Panc1 (cell line): ENCODE data around the gene AADACL3. TPM values are rescaled to one million over a fixed set of nuclear protein-coding genes. Genes with fewer than 3 reads are reported as not detected.

ENCODE experiments used
- ATAC-seq: fragments of 200-7000 bp; cut with Tn5 transposase; 2 replicates; pipeline ENCODE4 v1.9.1; 2020; ENCODE audit warnings: mild to moderate bottlenecking, moderate library complexity
- BruUV-seq: library from RNA; stranded (reverse); fragments of 400-500 nt; replicated peaks from 2 replicates; lab custom pipeline; 2021; lab: Mats Ljungman, UMichigan
- CTCF ChIA-PET: fragments of 300-600 bp; sonication (Branson Sonifier 250); formaldehyde crosslinking; loops from one replicate; lab custom pipeline; 2022; ENCODE audit warnings: antibody characterized with exemption; lab: Charles Lee
- POLR2A ChIA-PET: fragments of 300-600 bp; sonication (Branson Sonifier 250); formaldehyde crosslinking; loops from one replicate; lab custom pipeline; 2022; ENCODE audit warnings: antibody characterized with exemption; lab: Charles Lee
- DNase-seq: peaks from one replicate; pipeline ENCODE4 v3.0.0-alpha.2; 2010; ENCODE audit warnings: low read depth, low spot score
- H3K27ac ChIP-seq: 2 replicates; pipeline ENCODE4 v1.5.1; 2011; ENCODE audit warnings: mild to moderate bottlenecking, low read length, inconsistent platforms
- H3K27me3 ChIP-seq: fragments of 200-500 bp; sonication (Bioruptor generic); 2 replicates; pipeline ENCODE4 v1.6.0; 2014; ENCODE audit warnings: low read length, inconsistent platforms; ENCODE audit not compliant: control insufficient read depth, insufficient read depth
- H3K36me3 ChIP-seq: fragments of 200-500 bp; sonication (Bioruptor generic); 2 replicates; pipeline ENCODE4 v1.5.1; 2014; ENCODE audit warnings: inconsistent platforms, mild to moderate bottlenecking, low read length, moderate library complexity; ENCODE audit not compliant: control insufficient read depth, insufficient read depth
- H3K4me1 ChIP-seq: 2 replicates; pipeline ENCODE4 v1.5.1; 2011; ENCODE audit warnings: inconsistent platforms, mild to moderate bottlenecking, low read length, moderate library complexity; ENCODE audit not compliant: control insufficient read depth, insufficient read depth
- H3K4me3 ChIP-seq, 2 experiments: 2 replicates each; pipeline ENCODE4 v1.5.1; 2011 to 2012; ENCODE audit warnings: low read depth in 2 of 2, low read length in 2 of 2, mild to moderate bottlenecking in 2 of 2, inconsistent platforms in 1 of 2, moderate library complexity in 1 of 2
- H3K9me3 ChIP-seq: fragments of 200-500 bp; sonication (Bioruptor generic); 2 replicates; pipeline ENCODE4 v1.5.1; 2014; ENCODE audit warnings: low read depth, mild to moderate bottlenecking, inconsistent platforms, low read length, moderate library complexity; ENCODE audit not compliant: control insufficient read depth, insufficient read depth
- POLR2AphosphoS5 ChIP-seq: IDR thresholded peaks from 2 replicates; pipeline ENCODE4 v1.6.1; 2012; ENCODE audit warnings: mild to moderate bottlenecking, low read depth, low read length, moderate library complexity
- SIN3A ChIP-seq: IDR thresholded peaks from 2 replicates; pipeline ENCODE4 v1.6.1; 2012; ENCODE audit warnings: low read depth, mild to moderate bottlenecking, low read length, moderate library complexity, borderline replicate concordance; ENCODE audit not compliant: insufficient read depth
- TCF7L2 ChIP-seq: IDR thresholded peaks from 2 replicates; pipeline ENCODE4 v1.6.1; 2011; ENCODE audit warnings: mild to moderate bottlenecking, low read depth, low read length, inconsistent platforms
- in situ Hi-C: cut with HindIII; loops from 2 replicates; pipeline ENCODE4 v1.10.0; 2016; ENCODE audit warnings: low sequenced_read_pairs, low pct_unique_long_range_greater_than_20kb
- intact Hi-C: fragments of 100-400 bp; cut with micrococcal nuclease; formaldehyde crosslinking; loops from one replicate; pipeline ENCODE4 v1.10.0; 2022; ENCODE audit not compliant: unreplicated experiment
- total RNA-seq: library from RNA; stranded (reverse); gene quantifications from one replicate; pipeline ENCODE4 v1.2.1, GENCODE V29; 2021; ENCODE audit not compliant: unreplicated experiment
- TF ChIP-seq, protein P1 (sequence below): fragments of 450-650 bp; IDR thresholded peaks from 2 replicates; pipeline ENCODE4 v1.5.1; 2017; ENCODE audit warnings: mild to moderate bottlenecking

Gene AADACL3
- total RNA-seq, 1 experiment from 2014 or later = not detected

DNA sequence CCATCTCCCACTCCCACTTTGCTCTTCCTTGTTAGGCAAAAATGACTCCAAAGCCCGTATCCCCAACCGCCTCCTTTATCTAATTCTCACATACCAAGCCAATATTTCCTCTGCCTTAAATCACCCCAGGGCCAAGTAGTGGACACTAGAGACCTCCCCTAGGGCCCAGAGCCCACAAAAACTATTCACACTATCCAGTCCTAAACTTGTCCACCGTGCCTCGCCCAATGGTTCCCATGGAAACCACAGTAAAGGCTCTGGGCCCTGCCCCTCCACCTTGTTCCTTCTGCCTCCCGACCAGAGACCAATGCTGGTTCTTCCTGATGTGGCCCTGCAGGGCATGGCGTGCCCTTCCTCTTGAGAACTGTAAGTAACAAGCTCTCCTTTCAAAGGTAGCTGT, 41.9 kb downstream of the AADACL3 start:
- intact Hi-C loops (no loop called here), in situ Hi-C loops (no loop called here)
- CTCF ChIA-PET = no interaction called here
- Histone ChIP-seq H3K4me1 (no peaks in the 10 kb centered on the region), H3K4me3 (no peak overlapping the region), H3K9me3 (no peaks in the 10 kb centered on the region), H3K27me3 (peaks cover 24% of the 10 kb centered on the region), H3K36me3 (no peaks in the 10 kb centered on the region), H3K27ac (no peak overlapping the region)
- ATAC-seq (no peak), DNase-seq (no peak)
- TF ChIP-seq POLR2AphosphoS5 (no peak), TCF7L2 (no peak)
- TF ChIP-seq, protein P1, sequence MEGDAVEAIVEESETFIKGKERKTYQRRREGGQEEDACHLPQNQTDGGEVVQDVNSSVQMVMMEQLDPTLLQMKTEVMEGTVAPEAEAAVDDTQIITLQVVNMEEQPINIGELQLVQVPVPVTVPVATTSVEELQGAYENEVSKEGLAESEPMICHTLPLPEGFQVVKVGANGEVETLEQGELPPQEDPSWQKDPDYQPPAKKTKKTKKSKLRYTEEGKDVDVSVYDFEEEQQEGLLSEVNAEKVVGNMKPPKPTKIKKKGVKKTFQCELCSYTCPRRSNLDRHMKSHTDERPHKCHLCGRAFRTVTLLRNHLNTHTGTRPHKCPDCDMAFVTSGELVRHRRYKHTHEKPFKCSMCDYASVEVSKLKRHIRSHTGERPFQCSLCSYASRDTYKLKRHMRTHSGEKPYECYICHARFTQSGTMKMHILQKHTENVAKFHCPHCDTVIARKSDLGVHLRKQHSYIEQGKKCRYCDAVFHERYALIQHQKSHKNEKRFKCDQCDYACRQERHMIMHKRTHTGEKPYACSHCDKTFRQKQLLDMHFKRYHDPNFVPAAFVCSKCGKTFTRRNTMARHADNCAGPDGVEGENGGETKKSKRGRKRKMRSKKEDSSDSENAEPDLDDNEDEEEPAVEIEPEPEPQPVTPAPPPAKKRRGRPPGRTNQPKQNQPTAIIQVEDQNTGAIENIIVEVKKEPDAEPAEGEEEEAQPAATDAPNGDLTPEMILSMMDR = no peak
- POLR2A ChIA-PET = no interaction called here
- no TSS peak for BruUV-seq

DNA sequence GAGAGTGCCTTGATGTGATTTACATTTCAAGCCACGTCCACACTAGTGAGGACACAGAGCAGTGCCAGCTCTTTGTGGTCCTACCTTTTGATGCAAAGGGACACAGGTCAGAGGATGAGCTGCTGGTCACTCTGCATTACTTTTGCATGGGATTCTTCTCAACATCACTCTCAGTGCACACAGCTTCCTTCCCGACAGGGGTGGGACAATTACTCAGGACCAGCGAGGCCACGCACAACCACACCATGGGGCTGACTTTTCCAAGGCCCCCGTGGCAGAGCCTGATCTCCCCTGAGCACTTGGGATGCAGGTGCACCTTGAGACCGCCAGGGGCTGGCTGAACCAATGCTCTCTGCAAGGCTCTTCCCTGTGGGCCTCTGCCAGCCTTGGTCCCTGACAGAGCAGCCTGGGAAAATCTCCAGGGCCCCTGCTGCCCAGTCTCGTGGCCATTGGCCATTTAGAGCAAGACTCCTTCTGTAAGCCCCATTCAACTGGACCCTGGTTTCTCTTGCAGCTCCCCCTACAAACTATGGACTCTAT, 44.4 kb downstream of the AADACL3 start:
- Histone ChIP-seq H3K4me1 (no peaks in the 10 kb centered on the region), H3K9me3 (no peaks in the 10 kb centered on the region), H3K4me3 (no peak overlapping the region), H3K27me3 (peaks cover 17% of the 10 kb centered on the region; the same call in 1 of the 2 replicates), H3K36me3 (no peaks in the 10 kb centered on the region), H3K27ac (no peak overlapping the region)
- no TSS peak for BruUV-seq
- POLR2A ChIA-PET = no interaction called here
- CTCF ChIA-PET = no interaction called here
- in situ Hi-C loops = no loop called here
- no peak for TF ChIP-seq POLR2AphosphoS5
- TF ChIP-seq, protein P1 = peak; percentile 42; the same call in 1 of the 2 replicates
- ATAC-seq (peak; percentile 75; the same call in 1 of the 2 replicates), DNase-seq (no peak)
- intact Hi-C loops = no loop called here

DNA sequence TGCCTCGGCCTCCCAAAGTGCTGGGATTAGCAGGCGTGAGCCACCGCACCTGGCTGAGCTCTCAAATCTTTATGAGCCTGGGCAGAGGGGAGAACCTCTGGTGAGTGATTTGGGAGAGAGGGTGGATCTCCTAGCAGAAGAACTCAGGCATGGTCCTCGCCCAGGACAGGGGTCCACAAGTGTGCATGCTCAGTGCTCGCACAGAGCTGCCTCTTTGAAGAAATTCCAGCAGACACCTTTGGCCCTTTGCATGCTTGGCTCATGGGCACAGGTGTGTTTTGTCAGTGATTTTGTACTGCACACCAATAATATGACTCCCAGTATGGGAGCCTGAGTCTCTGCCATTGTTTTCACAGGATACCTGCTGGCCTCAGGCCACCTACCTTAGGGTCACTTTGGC, 45.9 kb downstream of the AADACL3 start:
- ATAC-seq (no peak), DNase-seq (no peak)
- intact Hi-C loops (no loop called here), in situ Hi-C loops (no loop called here)
- H3K9me3 ChIP-seq = no peaks in the 10 kb centered on the region
- CTCF ChIA-PET = no interaction called here
- no peaks in the 10 kb centered on the region for H3K4me1 ChIP-seq
- peaks cover 12% of the 10 kb centered on the region; the same call in 1 of the 2 replicates for H3K27me3 ChIP-seq
- no TSS peak for BruUV-seq
- no peak overlapping the region for H3K4me3 ChIP-seq
- TF ChIP-seq, protein P1 = no peak
- no peak for TF ChIP-seq SIN3A
- no peaks in the 10 kb centered on the region for H3K36me3 ChIP-seq
- POLR2A ChIA-PET = no interaction called here
- H3K27ac ChIP-seq = no peak overlapping the region
